Right lobe of liver (tissue), 4 donors: ENCODE results near the gene SLC9A8.

Experiments used
- CTCF ChIP-seq, 4 donors: fragments of 200-600 bp in 3 of 4; fragments of 450-650 bp in 1 of 4; IDR thresholded peaks; one replicate each; pipeline versions ENCODE4 v1.5.1 to v1.8.0; 2016 to 2022; ENCODE audit warnings: antibody characterized with exemption in 4 of 4, mild to moderate bottlenecking in 2 of 4
- POLR2A ChIP-seq: fragments of 450-650 bp; IDR thresholded peaks from one replicate; pipeline ENCODE4 v1.6.1; 2017; ENCODE audit warnings: antibody characterized with exemption, mild to moderate bottlenecking
- donor health status: DM: no; HTN: no; CAD: no.
- donor health status: DM: no; HTN: no; CAD: no.
- donor health status: DM: no; HTN: yes; CAD: no.

GRCh38 chr20:49874696-49875095 lies 62.1 kb downstream of the SLC9A8 start:
- no peak for TF ChIP-seq CTCF (IDR thresholded peaks at IDR 0.05)
- TF ChIP-seq POLR2A, result no peak
